ENCODE measurements around the gene FEZF1. TPM values are rescaled to one million over a fixed set of nuclear protein-coding genes. Genes with fewer than 3 reads are reported as not detected.

The FEZF1 gene
- total RNA-seq, result not detected

- peaks cover 17 to 30% of the 10 kb centered on the region in 2 donors for H3K36me3 Mint-ChIP-seq
- peak within 1 kb of the TSS in 1 of 2 donors; percentile 50 for H3K27ac Mint-ChIP-seq
- peaks cover 0 to 4% of the 10 kb centered on the region in 2 donors for H3K9me3 Mint-ChIP-seq
- no peak for ATAC-seq
- no peak for DNase-seq (ENCODE audit: low spot score in 2 of 2)
These were observed at the start of gene FEZF1 for GRCh38 chr7:122304319-122304975. Gene FEZF1 (minus strand): TSS chr7:122304750. CDS start chr7:122304437, 313 bp downstream.

GRCh38 chr7:122352454-122352853 is 47.9 kb upstream of the FEZF1 start:
- DNase-seq (ENCODE audit: low spot score in 2 of 2) (no peak), ATAC-seq (no peak)
- Mint-ChIP-seq H3K9me3 (peaks cover under 1 to 5% of the 10 kb centered on the region in 2 donors), H3K27ac (no peak overlapping the region), H3K36me3 (no peaks in the 10 kb centered on the region)

GRCh38 chr7:122350701-122351100 is 46.2 kb upstream of the FEZF1 start:
- DNase-seq (ENCODE audit: low spot score in 2 of 2) (no peak), ATAC-seq (no peak)

GRCh38 chr7:122344303-122344620 is 39.7 kb upstream of the FEZF1 start:
- no peak for ATAC-seq
- Mint-ChIP-seq H3K27ac (no peak overlapping the region), H3K9me3 (no peaks in the 10 kb centered on the region), H3K36me3 (no peaks in the 10 kb centered on the region)
- no peak for DNase-seq (ENCODE audit: low spot score in 2 of 2)

More at GRCh38 chr7:122350701-122351100, 46.2 kb upstream of the FEZF1 start:
- H3K36me3 Mint-ChIP-seq, result no peaks in the 10 kb centered on the region
- peaks cover 0 to 5% of the 10 kb centered on the region in 2 donors for H3K9me3 Mint-ChIP-seq
- H3K27ac Mint-ChIP-seq, result no peak overlapping the region

- H3K27ac Mint-ChIP-seq, result no peak overlapping the region
- no peaks in the 10 kb centered on the region for H3K9me3 Mint-ChIP-seq
- ATAC-seq, result no peak
- H3K36me3 Mint-ChIP-seq, result no peaks in the 10 kb centered on the region
- no peak for DNase-seq (ENCODE audit: low spot score in 2 of 2)
These were observed 39.2 kb upstream of the FEZF1 start for GRCh38 chr7:122343601-122344302.

GRCh38 chr7:122340427-122340826 is 35.9 kb upstream of the FEZF1 start:
- H3K27ac Mint-ChIP-seq, result no peak overlapping the region

GRCh38 chr7:122339145-122339904 is 34.8 kb upstream of the FEZF1 start:
- ATAC-seq, result no peak
- Mint-ChIP-seq H3K9me3 (no peaks in the 10 kb centered on the region), H3K36me3 (no peaks in the 10 kb centered on the region), H3K27ac (no peak overlapping the region)
- no peak for DNase-seq (ENCODE audit: low spot score in 2 of 2)

More at GRCh38 chr7:122340427-122340826, 35.9 kb upstream of the FEZF1 start:
- ATAC-seq (no peak), DNase-seq (ENCODE audit: low spot score in 2 of 2) (no peak)
- Mint-ChIP-seq H3K9me3 (no peaks in the 10 kb centered on the region), H3K36me3 (no peaks in the 10 kb centered on the region)

GRCh38 chr7:122337011-122337410 is 32.5 kb upstream of the FEZF1 start:
- no peak for ATAC-seq
- H3K27ac Mint-ChIP-seq, result no peak overlapping the region
- H3K9me3 Mint-ChIP-seq, result peaks cover 0 to 4% of the 10 kb centered on the region in 2 donors
- DNase-seq (ENCODE audit: low spot score in 2 of 2), result no peak
- no peaks in the 10 kb centered on the region for H3K36me3 Mint-ChIP-seq

- Mint-ChIP-seq H3K36me3 (no peaks in the 10 kb centered on the region), H3K27ac (no peak overlapping the region), H3K9me3 (peaks cover 0 to 4% of the 10 kb centered on the region in 2 donors)
- ATAC-seq, result no peak
- no peak for DNase-seq (ENCODE audit: low spot score in 2 of 2)
These were observed 24.7 kb upstream of the FEZF1 start for GRCh38 chr7:122329145-122329802.

GRCh38 chr7:122327969-122328368 is 23.4 kb upstream of the FEZF1 start:
- ATAC-seq (no peak), DNase-seq (ENCODE audit: low spot score in 2 of 2) (no peak)
- no peaks in the 10 kb centered on the region for H3K36me3 Mint-ChIP-seq
- no peak overlapping the region for H3K27ac Mint-ChIP-seq
- H3K9me3 Mint-ChIP-seq, result no peaks in the 10 kb centered on the region

GRCh38 chr7:122316467-122317388 is 12.2 kb upstream of the FEZF1 start:
- Mint-ChIP-seq H3K27ac (no peak overlapping the region), H3K36me3 (peaks cover 20 to 22% of the 10 kb centered on the region in 2 donors), H3K9me3 (peaks cover 13 to 18% of the 10 kb centered on the region in 2 donors)
- ATAC-seq, result no peak
- DNase-seq (ENCODE audit: low spot score in 2 of 2), result no peak

- ATAC-seq (no peak), DNase-seq (ENCODE audit: low spot score in 2 of 2) (no peak)
- peaks cover 20 to 30% of the 10 kb centered on the region in 2 donors for H3K36me3 Mint-ChIP-seq
- peaks cover 13 to 18% of the 10 kb centered on the region in 2 donors for H3K9me3 Mint-ChIP-seq
- H3K27ac Mint-ChIP-seq, result no peak overlapping the region
These were observed 11.2 kb upstream of the FEZF1 start for GRCh38 chr7:122315507-122316466.

- no peak overlapping the region for H3K27ac Mint-ChIP-seq
- no peak for DNase-seq (ENCODE audit: low spot score in 2 of 2)
- H3K9me3 Mint-ChIP-seq, result peaks cover 9 to 18% of the 10 kb centered on the region in 2 donors
- peaks cover 21 to 31% of the 10 kb centered on the region in 2 donors for H3K36me3 Mint-ChIP-seq
- no peak for ATAC-seq
These were observed 9.7 kb upstream of the FEZF1 start for GRCh38 chr7:122314284-122314683.

- H3K9me3 Mint-ChIP-seq, result peaks cover 9 to 12% of the 10 kb centered on the region in 2 donors
- no peak for ATAC-seq
- H3K36me3 Mint-ChIP-seq, result peaks cover 21 to 31% of the 10 kb centered on the region in 2 donors
- DNase-seq (ENCODE audit: low spot score in 2 of 2), result no peak
- H3K27ac Mint-ChIP-seq, result no peak overlapping the region
These were observed 8.2 kb upstream of the FEZF1 start for GRCh38 chr7:122312789-122313188.
